CD4-positive, alpha-beta T cell treated with Interleukin-6 at 100 ng/mL for 8 hours (primary cell): ENCODE data around the gene BICRAL.
"Not testable (repeated sequence)": the region's sequence is repeated elsewhere in the genome, so short reads cannot be mapped to it uniquely, and the experiment has no call there.

Source experiments
- DNase-seq: peaks from one replicate; pipeline ENCODE4 v3.0.0-alpha.2; 2020; ENCODE audit warnings: mixed read lengths, low spot score

BICRAL gene, protein sequence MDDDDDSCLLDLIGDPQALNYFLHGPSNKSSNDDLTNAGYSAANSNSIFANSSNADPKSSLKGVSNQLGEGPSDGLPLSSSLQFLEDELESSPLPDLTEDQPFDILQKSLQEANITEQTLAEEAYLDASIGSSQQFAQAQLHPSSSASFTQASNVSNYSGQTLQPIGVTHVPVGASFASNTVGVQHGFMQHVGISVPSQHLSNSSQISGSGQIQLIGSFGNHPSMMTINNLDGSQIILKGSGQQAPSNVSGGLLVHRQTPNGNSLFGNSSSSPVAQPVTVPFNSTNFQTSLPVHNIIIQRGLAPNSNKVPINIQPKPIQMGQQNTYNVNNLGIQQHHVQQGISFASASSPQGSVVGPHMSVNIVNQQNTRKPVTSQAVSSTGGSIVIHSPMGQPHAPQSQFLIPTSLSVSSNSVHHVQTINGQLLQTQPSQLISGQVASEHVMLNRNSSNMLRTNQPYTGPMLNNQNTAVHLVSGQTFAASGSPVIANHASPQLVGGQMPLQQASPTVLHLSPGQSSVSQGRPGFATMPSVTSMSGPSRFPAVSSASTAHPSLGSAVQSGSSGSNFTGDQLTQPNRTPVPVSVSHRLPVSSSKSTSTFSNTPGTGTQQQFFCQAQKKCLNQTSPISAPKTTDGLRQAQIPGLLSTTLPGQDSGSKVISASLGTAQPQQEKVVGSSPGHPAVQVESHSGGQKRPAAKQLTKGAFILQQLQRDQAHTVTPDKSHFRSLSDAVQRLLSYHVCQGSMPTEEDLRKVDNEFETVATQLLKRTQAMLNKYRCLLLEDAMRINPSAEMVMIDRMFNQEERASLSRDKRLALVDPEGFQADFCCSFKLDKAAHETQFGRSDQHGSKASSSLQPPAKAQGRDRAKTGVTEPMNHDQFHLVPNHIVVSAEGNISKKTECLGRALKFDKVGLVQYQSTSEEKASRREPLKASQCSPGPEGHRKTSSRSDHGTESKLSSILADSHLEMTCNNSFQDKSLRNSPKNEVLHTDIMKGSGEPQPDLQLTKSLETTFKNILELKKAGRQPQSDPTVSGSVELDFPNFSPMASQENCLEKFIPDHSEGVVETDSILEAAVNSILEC

DNA sequence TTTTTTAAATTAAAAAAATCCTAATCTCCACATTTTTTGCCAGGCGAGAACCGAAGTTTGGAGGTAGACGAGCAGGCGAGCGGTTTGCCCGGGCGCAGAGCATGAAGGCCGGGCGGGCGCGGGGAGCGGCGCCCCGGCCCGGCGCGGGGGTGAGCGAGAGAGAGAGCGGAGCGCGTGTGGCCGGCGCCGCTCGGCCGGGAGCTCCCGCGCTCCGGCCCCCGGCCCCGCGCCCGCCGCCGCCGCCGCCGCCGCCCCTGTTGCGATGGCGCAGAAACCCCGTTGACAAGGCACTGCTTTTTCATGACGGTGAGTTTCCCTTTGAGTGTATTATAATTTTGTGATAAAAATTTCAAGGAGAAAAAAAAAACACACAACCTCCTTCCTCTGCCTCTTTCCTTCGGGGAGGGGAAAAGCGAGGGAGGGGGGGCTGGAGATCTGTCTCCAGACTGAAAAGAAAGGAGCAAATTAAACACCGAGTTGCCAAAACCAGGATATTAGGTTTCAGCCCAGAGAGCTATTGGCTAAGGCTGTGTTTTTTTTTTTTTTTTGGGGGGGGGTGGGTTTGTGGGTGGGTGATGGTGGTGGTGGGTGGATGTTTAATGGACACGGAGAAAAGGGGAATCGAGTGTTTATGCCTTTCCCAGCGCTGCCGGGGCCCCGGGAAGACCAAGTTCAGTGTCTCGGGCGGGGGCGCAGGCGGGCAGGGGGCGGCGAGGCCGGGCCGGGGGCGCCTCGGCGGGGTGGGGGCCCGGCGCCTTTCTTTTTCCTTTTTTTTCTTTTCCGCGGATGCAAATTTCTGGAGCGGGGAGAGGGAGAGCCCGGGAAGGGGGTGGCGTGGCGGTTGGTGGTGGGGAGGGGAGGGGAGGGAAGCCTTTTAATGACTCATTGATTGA, at the start of gene BICRAL:
BICRAL (plus strand) TSS at position 257 of the 893 bp plus-strand sequence. CDS start 39,971 bp downstream, outside the sequence.
- peak; percentile 69 for DNase-seq

DNA sequence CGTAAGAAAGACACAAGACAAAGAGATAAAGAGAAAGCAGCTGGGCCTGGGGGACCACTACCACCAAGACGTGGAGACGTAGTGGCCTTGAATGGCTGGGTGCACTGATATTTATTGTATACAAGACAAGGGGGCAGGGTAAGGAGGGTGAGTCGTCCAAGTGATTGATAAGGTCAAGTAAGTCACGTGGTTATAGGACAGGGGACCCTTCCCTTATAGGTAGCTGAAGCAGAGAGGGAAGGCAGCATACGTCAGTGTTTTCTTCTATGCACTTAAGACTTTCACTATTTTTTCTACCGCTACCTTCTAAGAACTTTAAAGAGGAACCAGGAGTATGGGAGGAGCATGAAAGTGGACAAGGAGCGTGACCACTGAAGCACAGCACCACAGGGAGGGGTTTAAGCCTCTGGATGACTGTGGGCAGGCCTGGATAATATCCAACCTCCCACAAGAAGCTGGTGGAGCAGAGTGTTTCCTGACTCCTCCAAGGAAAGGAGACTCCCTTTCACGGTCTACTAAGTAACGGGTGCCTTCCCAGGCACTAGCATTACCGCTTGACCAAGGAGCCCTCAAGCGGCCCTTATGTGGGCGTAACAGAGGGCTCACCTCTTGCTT, 47.9 kb upstream of the BICRAL start:
- DNase-seq = not testable (repeated sequence)

DNA sequence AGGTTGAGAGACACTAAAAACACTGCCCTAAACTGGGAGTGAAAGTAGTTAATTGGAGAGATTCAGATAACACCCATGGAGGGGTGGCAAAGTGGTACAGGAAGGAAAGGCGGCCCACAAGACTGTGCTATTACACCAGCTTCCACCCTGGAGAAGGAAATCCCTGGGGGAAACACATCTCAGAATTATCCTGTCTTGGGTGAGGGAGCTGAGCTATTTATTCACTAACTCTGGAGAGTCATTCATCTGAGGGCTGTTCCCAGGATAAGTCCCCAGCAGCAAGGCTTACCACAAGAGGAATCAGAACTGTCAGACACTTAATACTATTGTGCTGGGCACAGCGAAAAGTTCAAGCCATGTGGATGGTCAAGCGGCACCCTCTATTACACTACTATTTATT, 45.9 kb upstream of the BICRAL start:
- DNase-seq = no peak

DNA sequence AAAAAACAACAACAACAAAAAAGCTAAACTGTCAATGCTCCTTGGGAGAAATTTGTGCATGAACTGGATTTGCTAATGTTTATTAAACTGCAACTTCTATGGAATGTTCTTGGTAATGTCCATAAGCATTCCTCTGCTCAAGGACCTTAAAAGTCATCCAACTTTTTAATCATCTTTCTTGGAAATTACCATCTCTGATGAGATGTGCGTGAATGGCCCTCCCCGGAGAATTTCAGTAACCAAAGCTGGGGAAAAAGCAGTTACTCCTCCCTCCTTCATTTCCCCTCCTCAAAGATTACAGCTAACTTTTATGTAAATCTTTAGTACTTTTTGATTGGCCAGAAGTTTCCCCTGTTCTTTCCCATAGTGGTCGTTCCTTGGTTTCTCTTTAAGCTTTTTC, 41.1 kb upstream of the BICRAL start:
- DNase-seq = no peak

DNA sequence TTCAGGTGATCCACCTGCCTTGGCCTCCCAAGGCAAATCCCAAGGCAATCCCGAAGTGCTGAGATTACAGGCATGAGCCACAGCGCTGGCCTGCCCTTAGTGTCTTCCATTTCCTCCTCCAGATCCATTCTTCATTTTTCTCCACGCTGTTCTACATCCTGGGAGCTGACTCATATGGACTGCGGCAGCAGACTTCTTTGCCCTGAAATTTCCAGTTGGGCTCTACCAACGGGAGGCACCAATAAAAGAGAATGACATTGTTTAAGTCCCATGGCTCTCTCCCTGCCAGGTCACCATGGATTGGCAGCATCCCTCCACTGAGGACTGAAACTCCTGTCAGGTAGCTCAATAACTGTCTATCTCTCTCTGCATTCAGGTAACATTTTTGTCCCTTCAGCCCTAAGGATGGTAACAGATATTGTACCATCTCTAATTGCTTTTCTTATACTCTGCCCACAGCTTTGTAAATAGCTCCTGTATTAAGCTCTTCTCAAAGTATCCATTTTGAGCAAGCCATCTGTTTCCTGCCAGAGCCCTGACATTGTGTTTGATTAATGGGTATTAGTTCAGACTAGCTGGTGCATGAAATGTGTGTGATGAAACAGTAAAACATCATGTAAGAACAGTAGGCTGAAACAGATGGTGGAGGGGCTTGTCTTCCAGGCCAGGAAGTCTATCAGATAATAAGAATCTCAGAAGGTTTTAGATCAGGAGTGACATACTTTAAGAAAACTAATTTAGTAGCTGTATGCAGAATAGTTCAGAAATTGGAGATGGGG, 39.5 kb upstream of the BICRAL start:
- no peak for DNase-seq

DNA sequence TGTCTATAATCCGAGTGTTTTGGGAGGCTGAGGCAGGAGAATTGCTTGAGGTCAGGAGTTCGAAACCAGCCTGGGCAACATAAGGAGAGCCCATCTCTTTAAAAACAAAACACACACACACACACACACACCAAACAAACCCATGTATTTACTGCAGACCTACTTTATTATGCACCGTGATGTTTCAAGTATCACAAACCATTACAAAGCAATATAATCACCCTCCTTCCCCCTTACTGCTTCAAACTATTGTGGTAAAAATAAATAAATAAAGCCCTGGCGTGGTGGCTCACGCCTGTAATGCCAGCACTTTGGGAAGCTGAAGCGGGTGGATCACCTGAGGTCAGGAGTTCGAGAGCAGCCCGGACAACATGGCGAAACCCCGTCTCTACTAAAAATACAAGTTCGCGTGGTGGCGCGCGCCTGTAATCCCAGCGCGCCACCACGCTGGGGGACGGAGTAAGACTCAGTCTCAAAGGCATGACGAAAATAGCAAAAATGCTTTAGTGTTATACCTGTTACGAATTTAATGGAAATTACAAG, 37.4 kb upstream of the BICRAL start:
- DNase-seq = no peak

DNA sequence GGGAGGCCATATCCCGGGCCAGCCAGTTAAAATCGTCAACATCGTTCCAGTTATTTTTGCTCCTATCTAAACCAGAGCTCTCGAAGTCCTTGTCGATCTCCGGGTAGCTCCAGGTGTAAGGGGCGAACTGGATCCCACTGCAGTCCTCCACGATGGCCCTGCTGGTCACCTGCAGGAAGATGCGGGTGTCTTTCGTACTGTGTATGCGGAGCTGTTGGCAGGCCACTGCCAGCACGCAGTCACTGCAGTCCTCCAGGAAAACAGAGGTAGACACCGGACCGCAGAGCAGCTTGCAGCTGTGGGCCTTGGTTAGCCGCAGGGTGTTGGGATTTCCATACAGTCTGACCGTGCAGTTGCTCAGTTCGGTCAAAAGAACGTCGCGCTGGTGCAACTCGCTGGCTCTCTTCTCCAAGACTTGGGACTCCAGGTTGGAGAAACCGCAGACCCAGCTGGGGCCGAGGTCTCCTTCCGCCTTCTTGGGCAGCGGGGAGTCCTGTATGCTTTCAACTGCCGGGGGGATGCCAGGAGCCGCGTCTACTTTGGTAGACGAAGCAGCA, 36.7 kb upstream of the BICRAL start:
- no peak for DNase-seq

DNA sequence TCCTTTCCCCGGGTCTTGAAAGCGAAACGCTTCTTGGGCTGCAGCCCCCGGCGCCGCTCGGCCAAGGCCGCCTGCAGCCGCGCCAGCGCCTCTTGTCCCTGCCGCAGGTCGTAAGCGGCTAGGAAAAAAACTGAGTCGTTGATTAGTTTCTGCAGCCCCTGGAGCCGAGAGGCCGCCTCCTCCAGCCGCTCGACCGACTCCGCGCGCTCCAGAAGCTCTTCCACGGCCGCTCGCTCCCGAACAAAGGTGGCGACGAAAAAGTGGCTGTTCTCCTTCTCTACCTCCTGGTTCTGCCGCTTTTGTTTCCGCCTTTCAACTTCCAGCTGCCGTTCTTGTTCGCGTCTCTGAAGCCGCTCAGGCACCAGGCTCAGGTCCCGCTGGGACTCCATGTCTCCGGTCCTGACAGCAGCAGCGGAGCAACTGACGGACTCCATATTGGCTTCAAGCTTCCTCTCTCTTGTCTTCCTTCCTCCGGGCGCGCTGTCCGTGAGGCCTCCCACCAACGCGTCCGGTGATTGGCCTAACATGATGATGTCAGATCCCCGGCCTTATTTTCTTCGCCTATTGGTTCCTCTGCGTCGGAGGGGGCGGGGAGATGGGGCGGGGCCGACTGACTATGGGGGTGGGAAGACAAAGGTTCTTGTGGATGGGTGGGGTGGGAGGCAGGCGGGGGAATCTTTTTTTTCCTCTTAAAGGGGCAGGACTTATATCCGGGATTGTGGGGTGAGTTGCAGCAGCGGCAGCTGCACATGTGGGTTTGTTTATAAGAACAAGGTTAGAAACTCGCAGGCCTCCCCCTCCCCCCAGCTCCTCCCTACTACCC, 36.0 kb upstream of the BICRAL start, which contains the start of gene TBCC:
TBCC (minus strand) TSS at position 464 of the 823 bp plus-strand sequence; CDS start at position 434, 30 bp downstream.
- peak; percentile 98 for DNase-seq

DNA sequence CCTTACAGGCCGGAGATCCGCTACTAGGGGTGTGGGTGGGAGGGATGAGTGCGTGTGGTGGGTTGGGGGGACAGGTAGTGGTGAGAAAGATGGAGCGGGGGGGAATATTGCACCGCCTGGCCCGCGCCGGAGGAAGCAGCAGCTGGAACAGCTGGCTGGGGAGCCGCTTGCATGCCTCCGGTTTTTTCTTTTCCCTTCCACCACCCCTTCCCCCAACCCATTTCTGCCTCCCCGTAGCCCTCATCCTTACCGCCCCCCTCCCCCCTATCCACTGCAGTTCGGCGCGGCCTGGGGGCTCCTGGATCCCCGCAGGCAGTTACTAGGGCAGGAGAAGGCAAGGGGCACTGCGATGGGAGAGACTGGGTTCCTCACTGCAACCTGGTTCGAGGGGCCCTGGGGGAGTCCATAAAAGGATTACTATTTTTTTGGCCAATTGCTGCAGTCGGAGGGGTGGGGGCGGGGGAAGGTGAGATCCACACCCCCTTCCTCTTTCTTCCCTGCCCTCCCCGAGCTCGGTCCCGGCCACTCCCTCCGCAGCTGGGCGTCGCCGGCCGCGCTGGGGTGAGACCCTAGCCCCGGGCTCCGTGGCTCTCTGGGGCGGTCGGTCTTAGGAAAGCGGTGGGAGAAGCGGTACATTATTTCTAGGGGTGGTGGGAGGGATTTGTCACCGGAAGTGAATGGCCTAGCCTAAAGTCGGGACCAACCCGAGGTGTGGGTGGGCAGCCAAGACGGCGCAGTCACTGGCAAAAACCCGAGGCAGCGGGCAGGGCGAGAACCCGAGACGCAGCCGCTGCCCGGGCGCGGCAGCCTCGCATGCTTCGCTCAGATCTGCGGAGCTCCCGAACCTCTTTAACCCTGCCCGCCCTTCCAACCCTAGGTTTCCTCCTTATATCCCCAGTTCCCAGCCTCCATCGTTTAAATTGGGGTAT, 35.1 kb upstream of the BICRAL start:
- peak; percentile 88 for DNase-seq

DNA sequence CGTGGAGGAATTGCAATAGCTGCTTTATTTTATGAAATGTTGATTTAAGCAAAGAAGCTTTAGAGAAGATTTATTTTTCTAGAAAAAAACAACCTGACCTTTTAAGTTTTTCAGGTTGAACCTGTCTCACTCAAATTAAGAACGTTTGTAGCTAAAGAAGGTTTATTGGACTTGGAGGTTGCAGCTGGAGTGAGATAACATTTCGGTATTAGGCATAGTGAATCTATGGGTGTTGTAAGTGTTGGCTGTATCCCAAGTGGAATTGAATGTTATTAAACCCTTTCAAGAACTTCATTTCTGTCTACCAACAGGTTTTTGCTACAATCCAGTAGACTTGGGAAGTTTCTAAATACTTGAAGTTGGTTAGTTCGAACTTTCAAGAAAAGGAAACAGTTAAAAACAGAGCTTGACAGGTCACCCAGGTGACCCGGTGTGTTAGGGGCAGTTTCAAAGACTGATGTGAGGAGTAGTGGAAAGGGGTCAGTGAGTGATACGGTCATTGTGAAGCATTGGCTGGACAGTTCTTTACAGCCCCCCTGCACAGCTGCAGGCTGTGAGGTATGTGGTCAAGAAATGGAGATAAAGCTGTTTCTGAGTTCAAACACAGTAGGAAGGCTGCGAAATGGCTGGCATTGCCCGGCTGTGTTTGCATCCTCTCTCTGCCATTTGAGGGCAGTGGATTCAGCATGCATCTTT, 33.5 kb upstream of the BICRAL start:
- no peak for DNase-seq

DNA sequence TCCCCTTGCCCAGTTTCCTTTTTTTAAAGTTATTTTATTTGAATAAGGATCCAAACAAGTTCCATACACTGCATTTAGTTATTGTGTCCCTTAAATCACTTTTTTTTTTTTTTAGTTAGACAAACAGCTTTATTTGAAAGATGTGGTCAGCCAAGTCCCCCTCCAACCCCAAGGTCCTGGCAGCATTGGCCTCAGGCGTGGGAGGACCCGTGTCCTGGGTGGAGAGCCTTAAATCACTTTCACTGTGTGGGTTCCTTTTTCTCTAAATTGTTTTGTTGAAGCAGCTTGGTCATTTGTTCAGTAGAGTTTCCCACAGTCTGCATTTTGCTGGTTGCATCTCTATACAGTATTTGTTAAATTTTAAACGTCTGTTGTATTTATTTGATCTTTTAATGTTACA, 30.8 kb upstream of the BICRAL start:
- DNase-seq = no peak

DNA sequence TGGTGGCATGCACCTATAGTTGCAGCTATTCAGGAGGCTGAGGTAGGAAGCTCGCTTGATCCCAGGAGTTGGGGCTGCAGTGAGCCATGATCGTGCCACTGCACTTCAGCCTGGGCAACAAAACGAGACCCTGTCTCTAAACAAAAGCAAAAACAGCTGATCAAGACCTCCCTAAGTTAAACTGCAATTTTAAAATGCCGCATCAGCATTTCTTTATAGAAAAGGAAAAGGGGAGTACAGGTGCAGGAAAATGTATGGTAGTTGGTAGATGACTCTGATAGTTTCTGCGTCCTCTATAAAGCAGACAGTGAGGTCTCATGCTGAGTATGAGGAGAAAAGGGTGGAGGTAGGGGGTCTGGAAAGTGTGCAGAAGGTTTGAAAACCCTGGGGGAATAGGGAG, 27.1 kb upstream of the BICRAL start:
- DNase-seq = no peak

DNA sequence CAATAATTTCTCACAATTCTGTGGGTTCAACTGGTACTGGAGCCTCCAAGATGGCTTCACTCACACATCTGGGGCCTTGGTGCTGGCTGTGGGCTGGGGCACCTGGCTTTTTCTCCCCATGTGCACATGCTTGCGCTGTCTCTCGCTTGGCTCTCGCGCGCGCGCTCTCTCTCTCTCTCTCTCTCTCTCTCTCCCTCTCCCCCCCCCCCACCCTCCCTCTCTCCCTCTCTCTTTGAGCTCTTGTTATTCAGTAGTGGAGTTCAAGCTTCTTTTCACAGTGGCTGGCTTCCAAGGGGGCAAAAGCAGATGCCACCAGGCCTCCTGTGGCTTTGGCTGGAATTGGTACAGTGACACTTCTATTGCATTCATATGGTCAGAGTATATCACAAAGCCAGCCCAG, 25.1 kb upstream of the BICRAL start:
- no peak for DNase-seq

DNA sequence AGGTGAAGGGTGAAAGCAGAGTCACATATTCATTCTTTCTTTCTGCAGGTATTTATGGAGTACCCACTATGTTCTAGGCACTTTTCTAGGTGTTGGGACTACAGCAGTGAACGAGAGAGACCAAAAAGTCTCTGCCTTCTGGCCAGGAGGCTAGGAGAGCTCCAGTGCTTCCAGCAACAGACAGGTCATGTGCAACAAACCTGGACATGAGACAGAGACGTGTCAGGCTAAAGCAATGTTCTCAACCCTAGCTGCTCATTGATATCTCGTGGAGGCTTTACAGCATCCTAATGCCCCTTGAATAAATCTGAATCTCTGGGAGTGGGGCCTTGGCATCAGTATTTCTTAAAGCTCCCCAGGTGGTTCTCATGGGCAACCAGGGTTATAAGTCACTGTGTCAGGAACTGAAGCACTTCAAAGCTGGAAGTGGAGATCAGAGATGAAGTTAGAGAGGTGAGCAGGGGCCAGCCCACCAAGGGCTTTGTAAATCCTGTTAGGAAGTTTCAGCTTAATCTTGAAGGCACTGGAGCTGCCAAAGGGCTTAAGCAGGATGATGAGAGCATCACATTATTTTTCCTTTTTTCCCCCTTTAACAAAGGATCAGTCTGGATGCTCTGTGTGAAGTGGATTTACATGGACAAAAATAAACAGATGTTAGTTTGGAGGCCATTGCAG, 23.0 kb upstream of the BICRAL start:
- DNase-seq = no peak

DNA sequence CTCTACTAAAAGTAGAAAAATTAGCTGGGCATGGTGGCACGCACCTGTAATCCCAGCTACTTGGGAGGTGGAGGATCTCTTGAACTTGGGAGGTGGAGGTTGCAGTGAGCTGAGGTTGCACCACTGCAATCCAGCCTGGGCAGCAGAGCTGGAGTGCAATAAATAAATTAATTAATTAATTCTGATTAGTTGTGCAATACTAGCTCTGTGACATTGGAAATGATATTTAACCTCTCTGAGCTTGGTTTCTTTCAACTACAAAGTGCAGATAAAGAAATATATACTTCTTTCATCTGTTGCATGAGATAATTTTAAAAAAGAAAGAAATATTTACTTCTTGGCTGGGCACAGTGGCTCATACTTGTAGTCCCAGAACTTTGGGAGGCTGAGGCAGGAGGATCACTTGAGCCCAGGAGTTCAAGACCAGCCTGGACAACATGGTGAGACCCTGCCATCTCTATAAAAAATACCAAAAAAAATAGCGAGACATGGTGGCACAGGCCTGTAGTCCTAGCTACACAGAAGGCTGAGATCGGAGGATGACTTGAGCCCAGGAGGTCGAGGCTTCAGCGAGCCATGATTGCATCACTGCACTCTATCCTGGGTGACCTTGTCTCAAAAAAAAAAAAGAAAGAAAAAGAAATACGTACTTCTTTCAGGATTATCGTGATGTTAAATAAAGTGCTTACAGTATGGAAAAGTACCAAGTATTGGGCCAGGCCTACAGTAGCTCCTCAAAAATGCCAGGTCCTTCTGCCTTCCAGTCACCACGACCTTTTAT, 20.4 kb upstream of the BICRAL start:
- no peak for DNase-seq

DNA sequence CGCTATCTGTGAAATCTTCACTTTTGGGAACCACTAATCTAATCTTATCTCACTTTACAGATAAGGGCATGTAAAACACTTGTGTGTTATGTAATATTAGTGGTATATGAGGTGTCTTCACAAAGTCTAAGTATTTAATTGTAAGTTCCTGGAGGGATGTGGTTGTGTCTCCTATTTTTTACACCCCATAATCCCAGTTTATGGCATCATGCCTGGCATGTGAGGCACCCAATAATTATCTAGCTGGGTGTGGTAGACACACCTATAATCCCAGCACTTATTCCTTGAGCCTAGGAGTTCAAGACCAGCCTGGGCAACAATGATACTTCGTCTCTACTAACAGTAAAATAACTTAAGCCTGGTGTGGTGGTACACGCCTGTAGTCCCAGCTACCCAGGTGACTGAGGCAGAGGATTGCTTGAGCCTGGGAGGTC, 19.4 kb upstream of the BICRAL start:
- DNase-seq = no peak
